HUES6 (cell line): ENCODE data around the gene HOXA9.

ENCODE experiments used
- H3K27ac ChIP-seq: 2 replicates; pipeline ENCODE4 v1.7.0; 2013; ENCODE audit warnings: low read depth, mild to moderate bottlenecking, low read length, inconsistent platforms
- H3K27me3 ChIP-seq: 2 replicates; pipeline ENCODE4 v1.6.1; 2013; ENCODE audit warnings: low read length; ENCODE audit not compliant: control insufficient read depth, insufficient read depth
- H3K36me3 ChIP-seq: 2 replicates; pipeline ENCODE4 v1.6.1; 2013; ENCODE audit warnings: low read length; ENCODE audit not compliant: control insufficient read depth, insufficient read depth
- H3K4me1 ChIP-seq: 2 replicates; pipeline ENCODE4 v1.6.1; 2013; ENCODE audit warnings: low read length; ENCODE audit not compliant: control insufficient read depth, insufficient read depth
- H3K4me3 ChIP-seq: 2 replicates; pipeline ENCODE4 v1.5.1; 2013; ENCODE audit warnings: low read depth, low read length
- H3K9ac ChIP-seq: one replicate; pipeline ENCODE4 v1.6.1; 2013; ENCODE audit warnings: mild to moderate bottlenecking, low read length
- H3K9me3 ChIP-seq: 2 replicates; pipeline ENCODE4 v1.6.1; 2013; ENCODE audit warnings: low read depth, low read length; ENCODE audit not compliant: control insufficient read depth, insufficient read depth

HOXA9 gene

GRCh38 chr7:27192546-27193334, 27.4 kb upstream of the HOXA9 start:
- Histone ChIP-seq H3K4me1 (peaks cover 19% of the 10 kb centered on the region), H3K9me3 (no peaks in the 10 kb centered on the region), H3K4me3 (peak overlapping the region; percentile 40), H3K27me3 (peaks cover 100% of the 10 kb centered on the region), H3K36me3 (no peaks in the 10 kb centered on the region), H3K9ac (peak overlapping the region; percentile 17), H3K27ac (no peak overlapping the region)

- Histone ChIP-seq H3K9me3 (no peaks in the 10 kb centered on the region), H3K4me3 (peak overlapping the region; percentile 40), H3K9ac (no peak overlapping the region), H3K4me1 (peaks cover 25% of the 10 kb centered on the region), H3K36me3 (no peaks in the 10 kb centered on the region), H3K27me3 (peaks cover 100% of the 10 kb centered on the region), H3K27ac (no peak overlapping the region)
These were observed 26.7 kb upstream of the HOXA9 start for GRCh38 chr7:27191833-27192545.

GRCh38 chr7:27191161-27191731, 25.9 kb upstream of the HOXA9 start:
- no peak overlapping the region for H3K27ac ChIP-seq
- H3K9ac ChIP-seq = no peak overlapping the region
- peaks cover 28% of the 10 kb centered on the region for H3K4me1 ChIP-seq
- H3K9me3 ChIP-seq = no peaks in the 10 kb centered on the region
- H3K4me3 ChIP-seq = no peak overlapping the region
- H3K36me3 ChIP-seq = no peaks in the 10 kb centered on the region
- H3K27me3 ChIP-seq = peaks cover 100% of the 10 kb centered on the region

GRCh38 chr7:27189997-27190748, 24.8 kb upstream of the HOXA9 start:
- peaks cover 100% of the 10 kb centered on the region for H3K27me3 ChIP-seq
- no peak overlapping the region for H3K4me3 ChIP-seq
- no peak overlapping the region for H3K27ac ChIP-seq
- no peaks in the 10 kb centered on the region for H3K9me3 ChIP-seq
- H3K36me3 ChIP-seq = no peaks in the 10 kb centered on the region
- H3K9ac ChIP-seq = no peak overlapping the region
- H3K4me1 ChIP-seq = peaks cover 39% of the 10 kb centered on the region

GRCh38 chr7:27189295-27189996, 24.1 kb upstream of the HOXA9 start:
- H3K9ac ChIP-seq = peak overlapping the region; percentile 24
- no peak overlapping the region for H3K27ac ChIP-seq
- H3K27me3 ChIP-seq = peaks cover 100% of the 10 kb centered on the region
- peaks cover 45% of the 10 kb centered on the region for H3K4me1 ChIP-seq
- H3K36me3 ChIP-seq = no peaks in the 10 kb centered on the region
- H3K4me3 ChIP-seq = peak overlapping the region; percentile 37
- no peaks in the 10 kb centered on the region for H3K9me3 ChIP-seq

GRCh38 chr7:27188386-27189294, 23.3 kb upstream of the HOXA9 start:
- peak overlapping the region; percentile 51 for H3K9ac ChIP-seq
- H3K9me3 ChIP-seq = no peaks in the 10 kb centered on the region
- H3K27ac ChIP-seq = no peak overlapping the region
- H3K4me3 ChIP-seq = peak overlapping the region; percentile 37
- peaks cover 100% of the 10 kb centered on the region for H3K27me3 ChIP-seq
- H3K36me3 ChIP-seq = no peaks in the 10 kb centered on the region
- H3K4me1 ChIP-seq = peaks cover 49% of the 10 kb centered on the region

GRCh38 chr7:27187475-27188385, 22.4 kb upstream of the HOXA9 start:
- H3K4me3 ChIP-seq = peak overlapping the region; percentile 37; the same call in 1 of the 2 replicates
- H3K36me3 ChIP-seq = no peaks in the 10 kb centered on the region
- peaks cover 100% of the 10 kb centered on the region for H3K27me3 ChIP-seq
- no peaks in the 10 kb centered on the region for H3K9me3 ChIP-seq
- peak overlapping the region; percentile 51 for H3K9ac ChIP-seq
- H3K27ac ChIP-seq = no peak overlapping the region
- peaks cover 49% of the 10 kb centered on the region for H3K4me1 ChIP-seq

- H3K9me3 ChIP-seq = no peaks in the 10 kb centered on the region
- peaks cover 46% of the 10 kb centered on the region for H3K4me1 ChIP-seq
- no peak overlapping the region for H3K27ac ChIP-seq
- H3K9ac ChIP-seq = no peak overlapping the region
- H3K27me3 ChIP-seq = peaks cover 100% of the 10 kb centered on the region
- H3K4me3 ChIP-seq = peak overlapping the region; percentile 43; the same call in 1 of the 2 replicates
- no peaks in the 10 kb centered on the region for H3K36me3 ChIP-seq
These were observed 21.5 kb upstream of the HOXA9 start for GRCh38 chr7:27186668-27187474.
